ENCODE measurements around the gene NADSYN1.
"Not testable (repeated sequence)": the region's sequence is repeated elsewhere in the genome, so short reads cannot be mapped to it uniquely, and the experiment has no call there.

NADSYN1 gene

DNA sequence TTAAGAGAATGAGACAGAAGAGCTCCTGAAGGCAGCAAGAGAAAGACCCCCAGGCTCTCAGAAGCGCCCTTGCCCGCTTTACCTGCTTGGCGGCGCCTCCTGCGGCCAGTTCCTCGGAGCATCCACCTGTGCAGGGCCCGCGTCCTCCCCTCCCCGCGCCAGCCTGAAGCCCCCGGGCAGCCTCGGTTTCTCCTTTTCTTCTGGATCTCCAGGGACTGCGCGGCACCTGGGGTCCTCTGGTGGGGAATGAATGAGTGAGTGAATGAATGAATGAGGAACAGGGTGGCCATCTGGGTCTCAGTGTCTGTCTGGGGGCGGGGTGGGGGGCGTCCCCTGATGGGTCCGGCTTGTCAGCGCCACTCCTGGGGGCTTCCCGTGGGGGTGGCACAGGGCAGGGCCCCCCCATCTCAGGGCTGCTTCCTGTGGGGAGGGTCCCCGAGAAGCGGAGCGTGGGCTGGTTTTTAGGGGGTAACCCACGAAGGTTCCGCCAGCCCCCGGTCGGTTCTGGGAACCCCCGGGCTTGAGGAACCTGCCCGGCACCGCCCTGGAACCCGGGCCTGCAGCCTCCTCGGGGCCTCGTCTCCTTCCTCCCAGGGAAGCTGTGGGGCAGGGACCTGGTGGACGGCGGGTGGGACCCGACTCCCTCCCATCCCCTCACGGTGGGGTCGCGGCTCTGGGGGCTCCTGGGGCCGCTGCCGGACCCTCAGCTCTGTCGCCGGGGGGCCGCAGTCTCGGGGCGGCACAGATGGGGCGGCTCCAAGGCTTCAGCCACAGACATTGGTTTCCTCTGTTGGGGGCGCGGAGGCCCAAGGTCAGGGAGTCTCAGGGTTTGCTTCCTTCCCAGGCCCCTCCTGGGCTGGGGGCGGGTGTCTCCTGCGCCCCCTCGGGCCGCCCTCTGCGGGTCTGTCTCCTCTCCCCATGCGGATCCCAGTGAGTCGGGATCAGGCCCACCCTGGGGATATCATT lies 65.8 kb downstream of the NADSYN1 start:
- in situ Hi-C loops (cut with MboI; ENCODE audit: low sequenced_read_pairs): no loop called here

GRCh38 chr11:71519546-71519945 lies 66.5 kb downstream of the NADSYN1 start:
- in situ Hi-C loops (cut with MboI; ENCODE audit: low sequenced_read_pairs): no loop called here

DNA sequence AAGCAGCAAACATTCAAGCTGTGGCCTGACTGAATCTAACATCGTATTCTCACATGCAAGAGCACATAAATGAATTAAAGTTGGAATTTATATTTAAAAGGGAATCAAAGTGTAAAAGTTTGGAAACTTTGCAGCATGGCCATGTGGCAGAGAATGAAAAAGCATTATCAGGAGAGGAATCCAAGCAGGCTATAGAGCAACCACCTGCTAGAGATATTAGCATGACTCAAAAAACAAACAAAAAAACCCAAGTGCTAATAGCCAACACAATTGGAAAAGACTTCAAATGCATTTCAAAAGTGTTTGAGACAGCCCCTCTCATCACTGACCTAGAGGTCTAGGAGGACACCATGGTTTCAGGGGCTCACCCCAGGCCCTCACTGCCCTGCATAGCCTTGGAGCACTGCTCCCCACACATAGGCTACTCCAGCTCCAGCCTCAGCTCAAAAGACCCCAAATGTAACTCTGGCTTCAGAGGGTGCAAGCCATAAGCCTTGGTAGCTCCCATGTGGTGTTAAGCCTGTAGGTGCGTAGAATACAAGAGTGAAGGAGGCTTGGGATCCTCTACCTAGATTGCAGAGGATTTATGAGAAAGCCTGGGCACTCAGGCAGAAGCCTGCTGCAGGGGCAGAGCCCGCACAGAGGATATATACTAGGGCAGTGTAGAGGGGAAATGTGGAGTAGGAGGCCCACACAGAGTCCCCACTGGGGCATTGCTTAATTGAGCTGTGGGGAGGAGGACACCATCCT lies 72.4 kb downstream of the NADSYN1 start:
- in situ Hi-C loops (cut with MboI; ENCODE audit: low sequenced_read_pairs): no loop called here

DNA sequence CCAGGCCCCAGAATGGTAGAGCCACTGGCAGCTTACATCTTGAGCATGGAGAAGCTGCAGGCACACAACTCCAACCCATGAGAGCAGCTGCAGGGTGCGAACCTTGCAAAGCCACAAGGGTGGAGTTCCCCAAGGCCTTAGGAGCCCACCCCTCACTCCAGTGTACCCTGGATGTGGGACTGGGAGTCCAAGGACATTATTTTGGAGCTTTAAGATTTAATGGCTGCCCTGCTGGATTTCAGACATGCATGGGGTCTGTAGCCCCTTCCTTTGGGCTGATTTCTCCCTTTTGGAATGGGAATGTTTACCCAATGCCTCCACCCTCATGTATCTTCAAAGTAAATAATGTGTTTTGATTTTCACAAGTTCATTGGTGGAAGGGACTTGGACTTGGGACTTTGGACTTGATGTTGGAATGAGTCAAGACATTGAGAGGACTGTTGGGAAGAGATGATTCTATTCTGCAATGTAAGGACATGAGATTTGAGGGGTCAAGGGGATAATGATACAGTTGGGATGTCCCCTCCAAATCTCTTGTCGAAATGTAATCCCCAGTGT lies 73.0 kb downstream of the NADSYN1 start:
- in situ Hi-C loops (cut with MboI; ENCODE audit: low sequenced_read_pairs): no loop called here

GRCh38 chr11:71526796-71527575 lies 74.0 kb downstream of the NADSYN1 start, which contains the start of gene KRTAP5-7:
Gene KRTAP5-7, plus strand, starts transcription at chr11:71527267. Its CDS starts 34 bp downstream, at chr11:71527301.
- in situ Hi-C loops (cut with MboI; ENCODE audit: low sequenced_read_pairs): not testable (repeated sequence)

DNA sequence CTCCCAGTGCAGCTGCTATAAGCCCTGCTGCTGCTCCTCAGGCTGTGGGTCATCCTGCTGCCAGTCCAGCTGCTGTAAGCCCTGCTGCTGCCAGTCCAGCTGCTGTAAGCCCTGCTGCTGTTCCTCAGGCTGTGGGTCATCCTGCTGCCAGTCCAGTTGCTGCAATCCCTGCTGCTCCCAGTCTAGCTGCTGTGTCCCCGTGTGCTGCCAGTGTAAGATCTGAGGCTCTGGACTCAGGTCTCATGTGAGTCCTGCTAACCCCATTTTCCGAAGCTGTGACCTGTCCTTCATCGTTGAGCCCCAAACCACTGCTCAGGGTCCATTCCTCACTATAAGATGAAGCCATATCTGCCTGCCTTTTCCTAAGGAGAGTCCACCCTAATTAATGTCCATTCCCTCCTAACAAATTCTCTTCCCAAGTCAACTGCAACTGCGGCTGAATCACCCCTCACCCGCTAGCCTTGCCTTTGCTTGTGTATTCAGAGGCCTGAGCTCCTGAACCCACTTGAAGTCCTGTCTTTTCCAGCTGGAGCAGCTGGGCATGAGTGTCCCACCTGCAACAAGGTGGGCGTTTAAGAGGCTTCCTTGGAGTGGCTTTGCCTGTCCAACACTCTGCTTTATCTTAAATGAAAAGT lies 74.7 kb downstream of the NADSYN1 start:
- in situ Hi-C loops (cut with MboI; ENCODE audit: low sequenced_read_pairs): no loop called here

DNA sequence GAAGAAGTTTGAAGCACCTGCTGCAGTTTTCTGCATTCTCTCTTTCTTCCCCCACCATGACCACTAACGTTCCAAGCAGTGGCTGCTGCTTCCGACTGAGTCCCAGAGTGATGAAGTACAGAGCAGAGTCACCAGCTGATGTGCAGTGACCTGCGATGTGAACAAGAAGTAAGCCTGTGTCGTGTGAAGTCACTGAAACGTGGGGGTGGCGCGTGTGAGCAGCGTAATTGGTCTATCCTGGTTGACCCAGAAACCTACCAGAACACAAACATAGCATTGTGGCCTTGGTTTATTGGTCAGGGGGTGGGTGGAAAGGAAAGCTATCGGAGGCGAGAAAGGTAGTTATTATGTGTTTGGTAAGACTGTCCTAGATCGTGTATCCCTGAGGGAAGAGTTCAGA lies 77.6 kb downstream of the NADSYN1 start:
- in situ Hi-C loops (cut with MboI; ENCODE audit: low sequenced_read_pairs): no loop called here

GRCh38 chr11:71532036-71532610 lies 79.1 kb downstream of the NADSYN1 start:
- in situ Hi-C loops (cut with MboI; ENCODE audit: low sequenced_read_pairs): no loop called here

DNA sequence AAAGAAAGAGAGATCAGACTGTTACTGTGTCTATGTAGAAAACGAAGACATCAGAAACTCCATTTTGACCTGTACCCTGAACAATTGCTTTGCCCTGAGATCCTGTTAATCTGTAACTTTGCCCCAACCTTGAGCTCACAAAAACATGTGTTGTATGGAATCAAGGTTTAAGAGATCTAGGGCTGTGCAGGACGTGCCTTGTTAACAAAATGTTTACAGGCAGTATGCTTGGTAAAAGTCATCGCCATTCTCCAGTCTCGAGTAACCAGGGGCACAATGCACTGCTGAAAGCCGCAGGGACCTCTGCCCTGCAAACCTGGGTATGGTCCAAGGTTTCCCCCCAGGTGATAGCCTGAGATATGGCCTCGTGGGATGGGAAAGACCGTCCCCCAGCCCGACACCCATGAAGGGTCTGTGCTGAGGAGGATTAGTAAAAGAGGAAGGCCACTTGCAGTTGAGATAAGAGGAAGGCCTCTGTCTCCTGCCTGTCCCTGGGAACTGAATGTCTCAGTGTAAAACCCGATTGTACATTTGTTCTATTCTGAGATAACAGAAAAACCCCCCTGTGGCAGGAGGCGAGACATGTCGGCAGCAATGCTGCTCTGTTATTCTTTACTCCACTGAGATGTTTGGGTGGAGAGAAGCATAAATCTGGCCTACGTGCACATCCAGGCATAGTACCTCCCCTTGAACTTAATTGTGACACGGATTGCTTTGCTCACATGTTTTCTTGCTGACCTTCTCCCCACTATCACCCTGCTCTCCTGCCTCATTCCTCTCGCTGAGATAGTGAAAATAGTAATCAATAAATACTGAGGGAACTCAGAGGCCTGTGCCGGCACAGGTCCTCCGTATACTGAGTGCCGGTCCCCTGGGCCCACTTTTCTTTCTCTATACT lies 82.0 kb downstream of the NADSYN1 start:
- in situ Hi-C loops (cut with MboI; ENCODE audit: low sequenced_read_pairs): not testable (repeated sequence)

- in situ Hi-C loops (cut with MboI; ENCODE audit: low sequenced_read_pairs): no loop called here
Measured at GRCh38 chr11:71535825-71536224, 82.8 kb downstream of the NADSYN1 start.

GRCh38 chr11:71537537-71537936 lies 84.5 kb downstream of the NADSYN1 start:
- in situ Hi-C loops (cut with MboI; ENCODE audit: low sequenced_read_pairs): no loop called here

DNA sequence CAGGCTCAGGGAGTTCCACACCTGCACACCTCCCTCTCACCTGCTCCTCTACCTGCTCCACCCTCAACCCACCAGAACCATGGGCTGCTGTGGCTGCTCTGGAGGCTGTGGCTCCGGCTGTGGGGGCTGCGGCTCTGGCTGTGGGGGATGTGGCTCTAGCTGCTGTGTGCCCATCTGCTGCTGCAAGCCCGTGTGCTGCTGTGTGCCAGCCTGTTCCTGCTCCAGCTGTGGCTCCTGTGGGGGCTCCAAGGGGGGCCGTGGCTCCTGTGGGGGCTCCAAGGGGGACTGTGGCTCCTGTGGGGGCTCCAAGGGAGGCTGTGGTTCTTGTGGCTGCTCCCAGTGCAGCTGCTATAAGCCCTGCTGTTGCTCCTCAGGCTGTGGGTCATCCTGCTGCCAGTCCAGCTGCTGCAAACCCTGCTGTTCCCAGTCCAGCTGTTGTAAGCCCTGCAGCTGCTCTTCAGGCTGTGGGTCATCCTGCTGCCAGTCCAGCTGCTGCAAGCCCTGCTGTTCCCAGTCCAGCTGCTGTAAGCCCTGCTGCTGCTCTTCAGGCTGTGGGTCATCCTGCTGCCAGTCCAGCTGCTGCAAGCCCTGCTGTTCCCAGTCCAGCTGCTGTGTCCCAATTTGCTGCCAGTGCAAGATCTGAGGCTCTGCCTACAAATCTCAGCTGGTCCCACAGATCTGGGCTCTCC lies 85.1 kb downstream of the NADSYN1 start, which contains the start of gene KRTAP5-8:
Gene KRTAP5-8 (plus strand): TSS at position 49 of the 689 bp plus-strand sequence. CDS start 31 bp downstream, at position 80.
- in situ Hi-C loops (cut with MboI; ENCODE audit: low sequenced_read_pairs): not testable (repeated sequence)

- in situ Hi-C loops (cut with MboI; ENCODE audit: low sequenced_read_pairs): no loop called here
Measured at GRCh38 chr11:71538666-71538990, 85.6 kb downstream of the NADSYN1 start.

GRCh38 chr11:71539017-71539416 lies 86.0 kb downstream of the NADSYN1 start:
- in situ Hi-C loops (cut with MboI; ENCODE audit: low sequenced_read_pairs): no loop called here

GRCh38 chr11:71539971-71540370 lies 87.0 kb downstream of the NADSYN1 start:
- in situ Hi-C loops (cut with MboI; ENCODE audit: low sequenced_read_pairs): not testable (repeated sequence)

DNA sequence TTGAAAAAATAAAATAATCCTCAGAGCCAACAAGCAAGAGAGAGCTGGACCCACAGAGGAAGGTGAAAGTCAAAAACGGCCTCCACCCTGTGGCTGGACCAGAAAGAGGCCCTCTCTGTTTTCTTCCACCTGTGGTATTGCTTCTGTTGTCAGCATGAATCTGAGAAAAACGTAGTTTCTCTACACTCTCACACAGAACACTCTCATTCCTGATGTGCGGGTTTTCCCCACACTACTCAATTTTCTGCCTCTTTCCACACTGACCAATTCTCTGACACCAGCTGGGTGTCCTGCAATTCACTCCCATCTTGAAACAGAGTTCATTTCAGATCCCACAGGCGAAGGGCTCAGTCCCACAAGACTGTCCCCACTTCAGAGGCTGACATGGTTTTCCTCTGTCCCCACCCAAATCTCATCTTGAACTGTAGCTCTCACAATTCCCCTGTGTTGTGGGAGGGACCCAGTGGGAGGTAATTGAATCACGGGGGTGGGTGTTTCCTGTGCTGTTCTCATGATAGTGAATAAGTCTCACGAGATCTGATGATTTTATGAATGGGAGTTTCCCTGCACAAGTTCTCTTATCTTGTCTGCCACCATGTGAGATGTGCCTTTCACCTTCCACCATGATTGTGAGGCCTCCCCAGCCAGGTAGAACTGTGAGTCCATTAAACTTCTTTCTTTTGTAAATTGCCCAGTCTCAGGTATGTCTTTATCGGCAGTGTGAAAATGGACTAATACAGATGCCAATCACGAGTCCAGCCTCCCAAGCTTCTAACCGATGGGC lies 87.7 kb downstream of the NADSYN1 start:
- in situ Hi-C loops (cut with MboI; ENCODE audit: low sequenced_read_pairs): not testable (repeated sequence)

GRCh38 chr11:71542382-71542781 lies 89.4 kb downstream of the NADSYN1 start:
- in situ Hi-C loops (cut with MboI; ENCODE audit: low sequenced_read_pairs): no loop called here
